Thyroid gland (tissue), 4 donors: Measurements from ENCODE around the gene SSPN. TPM values are rescaled to one million over a fixed set of nuclear protein-coding genes. Genes with fewer than 3 reads are reported as not detected.

ENCODE experiments used
- DNase-seq, 2 donors: peaks; one replicate each; pipeline ENCODE4 v3.0.0-alpha.2; 2019
- H3K27ac ChIP-seq, 3 donors: fragments of 200-600 bp; sonication (generic); 1 replicate in 2 of 3; 2 replicates in 1 of 3; pipeline ENCODE4 v1.5.1; 2016 to 2019; ENCODE audit warnings: mild to moderate bottlenecking in 1 of 3, moderate library complexity in 1 of 3
- H3K27me3 ChIP-seq: fragments of 200-600 bp; sonication (generic); one replicate; pipeline ENCODE4 v1.5.1; 2019
- H3K36me3 ChIP-seq, 2 donors: fragments of 200-600 bp; sonication (generic); one replicate each; pipeline ENCODE4 v1.5.1; 2016 to 2019
- H3K4me1 ChIP-seq, 2 donors: fragments of 200-600 bp; sonication (generic); one replicate each; pipeline ENCODE4 v1.5.1; 2017 to 2019
- H3K4me3 ChIP-seq, 3 donors: fragments of 200-600 bp; sonication (generic); replicated peaks in 1 of 3; 1 replicate in 2 of 3; 2 replicates in 1 of 3; pipeline ENCODE4 v1.5.1; 2016; ENCODE audit warnings: mild to moderate bottlenecking in 1 of 3
- H3K9me3 ChIP-seq: fragments of 200-600 bp; sonication (generic); one replicate; pipeline ENCODE4 v1.5.1; 2017
- POLR2A ChIP-seq, 2 donors: fragments of 450-650 bp; IDR thresholded peaks; one replicate each; pipeline ENCODE4 v1.6.1; 2017; ENCODE audit warnings: antibody characterized with exemption in 2 of 2, mild to moderate bottlenecking in 2 of 2, moderate library complexity in 1 of 2
- WGBS, 2 donors: methylation state at CpG; one replicate each; pipeline ENCODE4 v1.1.5; 2017; 5-methylcytosine and 5-hydroxymethylcytosine counted together
- intact Hi-C: fragments of 100-400 bp; cut with DNase I; formaldehyde crosslinking; loops from one replicate; pipeline ENCODE4 v1.15.1; 2023
- total RNA-seq, 4 donors: library from RNA; depleted of rRNA; stranded (reverse); fragments of >200 nt; gene quantifications; one replicate each; pipeline ENCODE4 v1.2.3, GENCODE V29; 2016
- TF ChIP-seq, protein P1 (sequence below), 6 experiments: fragments of 200-600 bp in 3 of 6; fragments of 450-650 bp in 3 of 6; sonication (generic) in 3 of 6; IDR thresholded peaks; one replicate each; pipeline ENCODE4 v1.5.1; 2016 to 2019; ENCODE audit warnings: antibody characterized with exemption in 6 of 6, mild to moderate bottlenecking in 2 of 6, inconsistent platforms in 1 of 6, moderate library complexity in 1 of 6

Gene SSPN
- total RNA-seq, 4 donors from 2014 or later, result 20.1 to 25.0 (median 22.2) TPM

DNA sequence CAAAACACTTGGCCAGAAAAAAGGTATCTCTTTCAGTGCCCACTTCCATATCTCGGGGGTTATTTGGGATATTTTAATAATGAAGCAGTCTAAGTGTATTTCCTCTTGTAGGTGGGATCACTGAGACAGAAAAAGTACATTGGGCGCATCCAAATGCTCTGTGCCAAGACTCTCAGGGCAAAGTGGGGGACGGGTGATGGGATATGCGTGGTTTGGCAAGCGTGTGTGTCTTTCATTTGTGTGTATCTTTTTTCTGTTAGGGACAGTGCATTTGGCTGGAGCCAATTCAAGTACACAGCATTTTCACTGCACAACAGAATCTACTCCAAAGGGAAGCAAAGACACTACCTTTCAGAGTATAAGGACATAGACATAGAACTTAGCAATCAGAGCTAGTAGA, 29.3 kb downstream of the SSPN start:
- Histone ChIP-seq H3K9me3 (no peaks in the 10 kb centered on the region), H3K27ac (no peak overlapping the region), H3K27me3 (no peaks in the 10 kb centered on the region), H3K4me1 (peaks cover 0 to 12% of the 10 kb centered on the region in 2 donors), H3K4me3 (no peak overlapping the region), H3K36me3 (no peaks in the 10 kb centered on the region)
- TF ChIP-seq, protein P1, sequence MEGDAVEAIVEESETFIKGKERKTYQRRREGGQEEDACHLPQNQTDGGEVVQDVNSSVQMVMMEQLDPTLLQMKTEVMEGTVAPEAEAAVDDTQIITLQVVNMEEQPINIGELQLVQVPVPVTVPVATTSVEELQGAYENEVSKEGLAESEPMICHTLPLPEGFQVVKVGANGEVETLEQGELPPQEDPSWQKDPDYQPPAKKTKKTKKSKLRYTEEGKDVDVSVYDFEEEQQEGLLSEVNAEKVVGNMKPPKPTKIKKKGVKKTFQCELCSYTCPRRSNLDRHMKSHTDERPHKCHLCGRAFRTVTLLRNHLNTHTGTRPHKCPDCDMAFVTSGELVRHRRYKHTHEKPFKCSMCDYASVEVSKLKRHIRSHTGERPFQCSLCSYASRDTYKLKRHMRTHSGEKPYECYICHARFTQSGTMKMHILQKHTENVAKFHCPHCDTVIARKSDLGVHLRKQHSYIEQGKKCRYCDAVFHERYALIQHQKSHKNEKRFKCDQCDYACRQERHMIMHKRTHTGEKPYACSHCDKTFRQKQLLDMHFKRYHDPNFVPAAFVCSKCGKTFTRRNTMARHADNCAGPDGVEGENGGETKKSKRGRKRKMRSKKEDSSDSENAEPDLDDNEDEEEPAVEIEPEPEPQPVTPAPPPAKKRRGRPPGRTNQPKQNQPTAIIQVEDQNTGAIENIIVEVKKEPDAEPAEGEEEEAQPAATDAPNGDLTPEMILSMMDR (IDR thresholded peaks at IDR 0.05), result no peak
- TF ChIP-seq POLR2A (IDR thresholded peaks at IDR 0.05), result no peak
- intact Hi-C loops, result no loop called here
- DNase-seq, result no peak
- WGBS, 2 donors, result 78 to 88% methylated on average over 5 of the region's 5 CpGs

DNA sequence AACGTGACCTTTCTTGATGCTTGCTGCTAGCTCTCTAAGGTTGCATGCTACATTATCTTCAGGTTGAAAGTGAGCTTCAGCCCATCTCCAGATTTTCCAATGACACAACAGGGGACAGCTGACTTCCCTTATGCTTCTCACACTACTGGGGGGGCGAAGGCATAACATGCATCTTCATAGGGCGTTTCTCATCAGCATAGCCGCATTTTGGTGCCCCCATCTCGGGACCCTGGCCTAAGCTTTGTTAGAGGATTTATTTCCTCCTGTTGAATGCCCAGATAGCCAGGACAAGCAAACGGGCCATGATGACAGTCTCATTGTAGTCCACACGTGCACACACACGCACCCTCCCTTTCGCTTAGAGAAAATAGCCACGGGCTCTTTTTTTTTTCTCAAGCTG, 30.7 kb downstream of the SSPN start:
- Histone ChIP-seq H3K9me3 (no peaks in the 10 kb centered on the region), H3K27me3 (no peaks in the 10 kb centered on the region), H3K36me3 (no peaks in the 10 kb centered on the region), H3K4me3 (peak overlapping the region in 1 of 3 donors; percentile 35), H3K4me1 (peaks cover 0 to 14% of the 10 kb centered on the region in 2 donors), H3K27ac (peak overlapping the region; percentile 51 to 66 (median 62))
- intact Hi-C loops, result no loop called here
- DNase-seq, result no peak
- WGBS, 2 donors, result 75 to 79% methylated on average over 10 of the region's 10 CpGs
- TF ChIP-seq POLR2A (IDR thresholded peaks at IDR 0.05), result no peak
- TF ChIP-seq, protein P1 (IDR thresholded peaks at IDR 0.05), result no peak

DNA sequence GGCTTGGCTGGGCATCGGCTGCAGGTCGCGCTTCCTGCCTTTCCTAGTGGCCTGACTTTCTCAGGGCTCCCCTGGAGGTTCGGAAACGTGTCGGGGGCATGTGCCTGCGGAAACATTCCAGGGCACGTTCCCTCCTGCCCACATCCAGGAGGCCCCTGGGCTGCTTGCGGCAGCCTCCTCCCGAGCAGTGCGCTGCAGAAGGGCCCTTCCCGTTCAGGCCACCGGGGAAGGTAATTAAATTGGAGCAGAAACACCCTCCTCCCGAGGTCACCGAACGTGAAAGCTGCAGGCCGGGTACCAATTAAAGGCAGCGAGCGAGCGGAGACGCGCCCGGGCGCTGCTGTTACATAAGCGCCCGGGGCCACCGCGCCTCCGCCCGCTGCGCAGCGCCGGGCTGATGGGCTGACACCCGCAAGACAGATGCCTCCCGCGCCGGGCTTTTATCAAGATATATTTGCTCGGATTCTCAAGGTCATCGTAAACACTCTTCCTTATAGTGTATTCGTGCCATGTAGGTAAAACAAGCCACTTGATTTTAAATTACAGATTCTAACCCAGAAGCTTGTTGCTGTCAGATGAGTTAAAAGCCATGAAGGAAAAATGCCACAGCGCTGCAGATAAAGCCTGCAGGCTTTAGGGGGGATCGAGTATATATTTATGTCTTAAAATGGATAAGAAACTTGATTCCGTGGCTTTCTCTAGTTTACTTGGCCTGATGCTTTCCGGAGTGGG, 31.4 kb downstream of the SSPN start:
- WGBS, 2 donors, result 8 to 11% methylated on average over 30 to 32 of the region's 44 CpGs
- intact Hi-C loops, result no loop called here
- Histone ChIP-seq H3K4me1 (peaks cover 0 to 18% of the 10 kb centered on the region in 2 donors), H3K27me3 (no peaks in the 10 kb centered on the region), H3K27ac (peak overlapping the region; percentile 51 to 66 (median 62)), H3K4me3 (peak overlapping the region in 2 of 3 donors; percentile 2 to 35), H3K36me3 (no peaks in the 10 kb centered on the region), H3K9me3 (no peaks in the 10 kb centered on the region)
- peak in 1 of 2 donors; percentile 66 for TF ChIP-seq POLR2A (IDR thresholded peaks at IDR 0.05)
- TF ChIP-seq, protein P1 (IDR thresholded peaks at IDR 0.05), result peak in 1 of 6 experiments; percentile 20
- DNase-seq, result peak; percentile 83 to 88

DNA sequence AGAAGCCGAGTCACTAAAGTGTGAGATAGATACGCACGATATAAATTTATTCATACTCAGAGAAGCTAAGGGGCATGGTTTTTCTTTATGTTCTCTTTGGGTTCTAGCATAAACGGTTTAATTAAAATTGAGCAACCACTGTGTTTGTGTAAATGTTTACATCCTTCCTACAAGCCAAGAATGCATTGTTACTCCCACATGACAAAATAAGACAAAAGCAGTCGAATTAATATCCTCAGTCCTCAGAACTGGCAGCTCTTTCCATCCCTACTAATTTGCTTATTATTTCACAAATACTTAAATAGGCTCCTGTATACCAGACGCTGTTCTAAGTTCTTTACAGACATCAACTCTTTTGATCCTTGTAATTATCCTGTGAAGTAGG, 32.0 kb downstream of the SSPN start:
- H3K9me3 ChIP-seq, result no peaks in the 10 kb centered on the region
- H3K4me3 ChIP-seq, result peak overlapping the region in 1 of 3 donors; percentile 2
- WGBS, 2 donors, result 88 to 91% methylated on average over 6 of the region's 6 CpGs
- H3K27me3 ChIP-seq, result no peaks in the 10 kb centered on the region
- H3K36me3 ChIP-seq, result no peaks in the 10 kb centered on the region
- H3K27ac ChIP-seq, result peak overlapping the region in 1 of 3 donors; percentile 66
- peaks cover 0 to 18% of the 10 kb centered on the region in 2 donors for H3K4me1 ChIP-seq
- no peak for DNase-seq
- intact Hi-C loops, result no loop called here
- no peak for TF ChIP-seq POLR2A (IDR thresholded peaks at IDR 0.05)
- TF ChIP-seq, protein P1 (IDR thresholded peaks at IDR 0.05), result no peak

DNA sequence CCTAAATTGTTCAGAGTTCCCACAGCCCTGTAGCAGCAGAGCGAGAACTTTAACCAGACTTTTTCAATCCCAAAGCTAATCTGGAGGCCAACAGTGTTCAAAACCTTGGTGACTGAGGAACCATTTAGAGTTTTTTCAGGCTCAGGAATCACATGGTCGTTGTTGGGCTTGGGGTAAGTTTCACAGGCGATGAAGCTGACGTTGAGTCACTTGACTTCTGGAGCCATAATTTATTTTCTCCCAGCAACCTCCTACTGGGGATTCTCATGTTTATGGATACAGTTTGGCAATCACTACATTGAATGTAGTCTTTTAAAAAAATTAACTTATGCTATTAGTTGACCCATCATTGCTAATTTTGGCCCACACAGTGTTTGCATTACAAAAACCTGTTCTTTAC, 34.5 kb downstream of the SSPN start:
- Histone ChIP-seq H3K27me3 (no peaks in the 10 kb centered on the region), H3K4me1 (peaks cover 0 to 18% of the 10 kb centered on the region in 2 donors), H3K27ac (peak overlapping the region in 1 of 3 donors; percentile 64), H3K36me3 (no peaks in the 10 kb centered on the region), H3K9me3 (no peaks in the 10 kb centered on the region), H3K4me3 (no peak overlapping the region)
- no peak for TF ChIP-seq POLR2A (IDR thresholded peaks at IDR 0.05)
- TF ChIP-seq, protein P1 (IDR thresholded peaks at IDR 0.05), result no peak
- WGBS, 2 donors, result 92 to 95% methylated on average over 4 of the region's 4 CpGs
- intact Hi-C loops, result no loop called here
- DNase-seq, result no peak
